Subcutaneous adipose tissue (tissue), 4 donors: ENCODE results near the gene C1orf116. TPM values are rescaled to one million over a fixed set of nuclear protein-coding genes. Genes with fewer than 3 reads are reported as not detected.

ENCODE experiments used
- CTCF ChIP-seq: fragments of 450-650 bp; IDR thresholded peaks from one replicate; pipeline ENCODE4 v1.5.1; 2016; ENCODE audit warnings: low read depth, mild to moderate bottlenecking, control low read depth, antibody characterized with exemption, moderate library complexity
- total RNA-seq, 4 donors: library from RNA; depleted of rRNA; stranded (reverse); fragments of >200 nt; gene quantifications; one replicate each; pipeline ENCODE4 v1.1.0, GENCODE V29; 2016

The C1orf116 gene
- total RNA-seq, 4 donors from 2014 or later = under 0.01 to 0.17 TPM; not detected in 2

- TF ChIP-seq CTCF = no peak
Observed at GRCh38 chr1:207027206-207027777, 5.3 kb downstream of the C1orf116 start.

GRCh38 chr1:207026104-207026534 lies 6.4 kb downstream of the C1orf116 start:
- no peak for TF ChIP-seq CTCF

- no peak for TF ChIP-seq CTCF
Observed at GRCh38 chr1:207025146-207025880, 7.2 kb downstream of the C1orf116 start.

- TF ChIP-seq CTCF = no peak
Observed at GRCh38 chr1:207024202-207025145, 8.1 kb downstream of the C1orf116 start.

- TF ChIP-seq CTCF = no peak
Observed at GRCh38 chr1:207022996-207023679, 9.4 kb downstream of the C1orf116 start.

- no peak for TF ChIP-seq CTCF
Observed at GRCh38 chr1:207021876-207022596, 10.5 kb downstream of the C1orf116 start.
